ENCODE data around the gene RPL29. TPM values are rescaled to one million over a fixed set of nuclear protein-coding genes. Genes with fewer than 3 reads are reported as not detected.

RPL29 gene
- total and polyA plus RNA-seq, 2 of the 8 experiments (the other 6 are each of a cell fraction or from before 2014, with no cell fraction given): 1,467 to 2,660 TPM

GRCh38 chr3:51968170-51968775 lies 27.4 kb downstream of the RPL29 start (continued):
- peak; percentile 9 for TF ChIP-seq KDM4A (IDR thresholded peaks at IDR 0.05; ENCODE audit: low read depth, low read length, severe bottlenecking)
- peak; percentile 84 for TF ChIP-seq RBBP5 (IDR thresholded peaks at IDR 0.05; ENCODE audit: borderline replicate concordance, low read depth, low read length)
- no peak for TF ChIP-seq CTBP2 (IDR thresholded peaks at IDR 0.05; ENCODE audit: borderline replicate concordance, insufficient read depth, insufficient read length, low read length)
- TF ChIP-seq RNF2 (IDR thresholded peaks at IDR 0.05; ENCODE audit: borderline replicate concordance, low read depth, low read length, missing control alignments, poor library complexity, severe bottlenecking): no peak
- TF ChIP-seq MAFK (IDR thresholded peaks at IDR 0.05; ENCODE audit: low read depth, low read length): no peak
- no peak for TF ChIP-seq CHD2 (IDR thresholded peaks at IDR 0.05; ENCODE audit: low read length)
- TF ChIP-seq JUND (IDR thresholded peaks at IDR 0.05; ENCODE audit: low read length): no peak
